B cell (primary cell): ENCODE data around the gene ELMO1. TPM values are rescaled to one million over a fixed set of nuclear protein-coding genes. Genes with fewer than 3 reads are reported as not detected.

Source experiments
- ATAC-seq: fragments of 200-7000 bp; cut with Tn5 transposase; one replicate; pipeline ENCODE4 v1.10.0; 2021; ENCODE audit warnings: low read depth, mild to moderate bottlenecking, moderate number of reproducible peaks, moderate library complexity
- CTCF ChIA-PET: fragments of 350-600 bp; sonication (Branson Sonifier 250); formaldehyde crosslinking; loops from one replicate; lab custom pipeline; 2021; ENCODE audit warnings: antibody characterized with exemption, inconsistent platforms; lab: Charles Lee
- POLR2A ChIA-PET: fragments of 350-600 bp; sonication (Branson Sonifier 250); formaldehyde crosslinking; loops from one replicate; lab custom pipeline; 2021; ENCODE audit warnings: antibody characterized with exemption; lab: Charles Lee
- DNase-seq: peaks from one replicate; pipeline ENCODE4 v3.0.0; 2013
- H2AFZ ChIP-seq: 2 replicates; pipeline ENCODE4 v1.6.1; 2012; ENCODE audit warnings: mild to moderate bottlenecking, low read depth, low read length; ENCODE audit not compliant: insufficient read depth, poor library complexity, severe bottlenecking
- H3K27ac ChIP-seq, 2 donors: 1 replicate in 1 of 2; 2 replicates in 1 of 2; pipeline ENCODE4 v1.5.1; 2012 to 2013; ENCODE audit warnings: low read length in 2 of 2, mild to moderate bottlenecking in 2 of 2, moderate library complexity in 1 of 2
- H3K27me3 ChIP-seq, 4 experiments: fragments of 200-600 bp in 1 of 4; sonication (generic) in 1 of 4; replicated peaks in 1 of 4; 1 replicate in 2 of 4; 2 replicates in 2 of 4; pipeline versions ENCODE4 v1.6.1 to v1.7.0; 2013 to 2016; ENCODE audit warnings: low read length in 3 of 4, mild to moderate bottlenecking in 2 of 4, mixed read lengths in 1 of 4, moderate library complexity in 1 of 4; ENCODE audit not compliant: insufficient read depth in 4 of 4, control insufficient read depth in 3 of 4; ENCODE audit errors: control extremely low read depth in 1 of 4
- H3K36me3 ChIP-seq, 2 experiments: replicated peaks in 1 of 2; 1 replicate in 1 of 2; 2 replicates in 1 of 2; pipeline versions ENCODE4 v1.6.1 to v1.7.1; 2013; ENCODE audit warnings: low read length in 1 of 2; ENCODE audit not compliant: insufficient read depth in 2 of 2, control insufficient read depth in 1 of 2; ENCODE audit errors: control extremely low read depth in 1 of 2, extremely low read depth in 1 of 2
- H3K4me1 ChIP-seq, 2 donors: fragments of 200-600 bp in 1 of 2; sonication (generic) in 1 of 2; 1 replicate in 1 of 2; 2 replicates in 1 of 2; pipeline versions ENCODE4 v1.5.1 to v1.6.1; 2013 to 2017; ENCODE audit warnings: low read length in 2 of 2; ENCODE audit not compliant: control insufficient read depth in 2 of 2, insufficient read depth in 2 of 2
- H3K4me2 ChIP-seq: replicated peaks from 2 replicates; pipeline ENCODE3; 2012; ENCODE audit warnings: mild to moderate bottlenecking, low read depth, low read length; ENCODE audit not compliant: poor library complexity, severe bottlenecking
- H3K4me3 ChIP-seq, 5 experiments: fragments of 200-600 bp in 1 of 5; sonication (generic) in 1 of 5; 1 replicate in 3 of 5; 2 replicates in 2 of 5; pipeline versions ENCODE4 v1.5.1 to v1.7.0; 2011 to 2016; ENCODE audit warnings: low read length in 4 of 5, mild to moderate bottlenecking in 4 of 5, low read depth in 2 of 5, control low read depth in 1 of 5, moderate library complexity in 1 of 5; ENCODE audit not compliant: insufficient read depth in 1 of 5; ENCODE audit errors: control extremely low read depth in 1 of 5, extremely low read depth in 1 of 5
- H3K79me2 ChIP-seq: fragments of 200-600 bp; sonication (generic); one replicate; pipeline ENCODE4 v1.6.0; 2016; ENCODE audit warnings: low read length; ENCODE audit not compliant: control insufficient read depth, insufficient read depth
- H3K9ac ChIP-seq: fragments of 200-600 bp; sonication (generic); 2 replicates; pipeline ENCODE4 v1.6.1; 2017; ENCODE audit warnings: mild to moderate bottlenecking, low read length, moderate library complexity
- H3K9me3 ChIP-seq, 3 donors: one replicate each; pipeline versions ENCODE4 v1.6.1 to v1.7.1; 2013; ENCODE audit warnings: low read length in 2 of 3; ENCODE audit not compliant: control insufficient read depth in 2 of 3, insufficient read depth in 1 of 3; ENCODE audit errors: control extremely low read depth in 1 of 3
- H4K20me1 ChIP-seq: 2 replicates; pipeline ENCODE4 v1.6.0; 2012; ENCODE audit warnings: mild to moderate bottlenecking, low read length; ENCODE audit not compliant: insufficient read depth, control insufficient read depth, poor library complexity, severe bottlenecking
- H3K27ac Mint-ChIP-seq: one replicate; pipeline ENCODE4 v1.8.0; 2021; ENCODE audit warnings: mixed read lengths
- H3K27me3 Mint-ChIP-seq: one replicate; pipeline ENCODE4 v1.8.0; 2021; ENCODE audit warnings: mixed read lengths
- H3K4me1 Mint-ChIP-seq: one replicate; pipeline ENCODE4 v1.8.0; 2021; ENCODE audit warnings: mixed read lengths
- H3K4me3 Mint-ChIP-seq: one replicate; pipeline ENCODE4 v1.8.0; 2021; ENCODE audit warnings: mixed read lengths
- H3K9me3 Mint-ChIP-seq: one replicate; pipeline ENCODE4 v1.8.0; 2022; ENCODE audit warnings: mixed read lengths; ENCODE audit not compliant: insufficient read depth
- EZH2 ChIP-seq: IDR thresholded peaks from 2 replicates; pipeline ENCODE4 v1.6.1; 2012; ENCODE audit warnings: borderline replicate concordance, low read depth, mild to moderate bottlenecking, moderate library complexity, low read length; ENCODE audit not compliant: insufficient read depth, poor library complexity, severe bottlenecking
- WGBS: methylation state at CpG from one replicate; pipeline ENCODE4 v1.1.5; 2013; ENCODE audit warnings: missing lambda C conversion rate; ENCODE audit not compliant: insufficient coverage; 5-methylcytosine and 5-hydroxymethylcytosine counted together
- intact Hi-C: fragments of 100-400 bp; cut with micrococcal nuclease; formaldehyde crosslinking; loops from one replicate; pipeline ENCODE4 v1.10.0; 2022
- polyA plus RNA-seq: library from polyadenylated mRNA; depleted of rRNA; stranded (reverse); fragments of >200 nt; gene quantifications from 2 replicates; pipeline ENCODE4 v1.2.3, GENCODE V29; 2012
- total RNA-seq, 2 donors: library from RNA; stranded (reverse); fragments of 120-200 nt in 1 of 2; gene quantifications; 1 replicate in 1 of 2; 2 replicates in 1 of 2; pipeline versions ENCODE4 v1.2.3 to v1.2.4, GENCODE V29; 2013 to 2022
- TF ChIP-seq, protein P1 (sequence below): fragments of 200-600 bp; IDR thresholded peaks from one replicate; pipeline ENCODE4 v1.8.0; 2022; ENCODE audit warnings: antibody characterized with exemption, mild to moderate bottlenecking

Gene ELMO1
- total and polyA plus RNA-seq, 2 donors (not counting 1 experiment from before 2014, with no cell fraction given) = 44.7 to 177 TPM

DNA sequence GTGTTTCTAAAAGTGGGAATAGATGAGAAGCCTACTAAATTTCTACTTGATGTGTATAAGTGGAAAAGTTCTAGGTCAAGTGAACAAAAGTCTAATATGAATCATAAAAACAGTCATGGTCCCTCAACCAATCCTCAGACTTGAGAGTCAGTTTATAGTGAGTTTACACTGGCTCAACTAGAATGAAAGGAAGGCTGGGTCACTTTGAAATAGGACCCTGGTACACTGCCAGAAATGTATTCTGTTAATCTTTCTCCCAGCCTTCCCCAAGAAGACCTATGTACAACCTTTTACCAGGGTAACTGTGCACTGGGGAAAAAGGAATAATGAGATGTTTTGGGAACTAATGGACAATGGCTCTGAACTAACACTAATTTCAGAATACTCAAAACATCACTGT is 17.3 kb downstream of the ELMO1 start:
- peaks cover 95% of the 10 kb centered on the region for H3K79me2 ChIP-seq
- H4K20me1 ChIP-seq = peaks cover 61% of the 10 kb centered on the region
- DNase-seq (no peak), ATAC-seq (no peak)
- no peak overlapping the region for H3K27ac Mint-ChIP-seq
- H3K9me3 ChIP-seq = no peaks in the 10 kb centered on the region
- no peaks in the 10 kb centered on the region for H3K27me3 Mint-ChIP-seq
- H3K4me3 Mint-ChIP-seq = no peak overlapping the region
- intact Hi-C loops = no loop called here
- H2AFZ ChIP-seq = no peak overlapping the region
- H3K4me2 ChIP-seq = no peak overlapping the region
- H3K27me3 ChIP-seq = no peaks in the 10 kb centered on the region
- H3K9me3 Mint-ChIP-seq = no peaks in the 10 kb centered on the region
- no peak overlapping the region for H3K27ac ChIP-seq
- POLR2A ChIA-PET = no interaction called here
- TF ChIP-seq, protein P1, sequence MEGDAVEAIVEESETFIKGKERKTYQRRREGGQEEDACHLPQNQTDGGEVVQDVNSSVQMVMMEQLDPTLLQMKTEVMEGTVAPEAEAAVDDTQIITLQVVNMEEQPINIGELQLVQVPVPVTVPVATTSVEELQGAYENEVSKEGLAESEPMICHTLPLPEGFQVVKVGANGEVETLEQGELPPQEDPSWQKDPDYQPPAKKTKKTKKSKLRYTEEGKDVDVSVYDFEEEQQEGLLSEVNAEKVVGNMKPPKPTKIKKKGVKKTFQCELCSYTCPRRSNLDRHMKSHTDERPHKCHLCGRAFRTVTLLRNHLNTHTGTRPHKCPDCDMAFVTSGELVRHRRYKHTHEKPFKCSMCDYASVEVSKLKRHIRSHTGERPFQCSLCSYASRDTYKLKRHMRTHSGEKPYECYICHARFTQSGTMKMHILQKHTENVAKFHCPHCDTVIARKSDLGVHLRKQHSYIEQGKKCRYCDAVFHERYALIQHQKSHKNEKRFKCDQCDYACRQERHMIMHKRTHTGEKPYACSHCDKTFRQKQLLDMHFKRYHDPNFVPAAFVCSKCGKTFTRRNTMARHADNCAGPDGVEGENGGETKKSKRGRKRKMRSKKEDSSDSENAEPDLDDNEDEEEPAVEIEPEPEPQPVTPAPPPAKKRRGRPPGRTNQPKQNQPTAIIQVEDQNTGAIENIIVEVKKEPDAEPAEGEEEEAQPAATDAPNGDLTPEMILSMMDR = no peak
- no peak for TF ChIP-seq EZH2
- H3K4me1 ChIP-seq = peaks cover 24 to 28% of the 10 kb centered on the region in 2 donors
- H3K4me1 Mint-ChIP-seq = peaks cover 58% of the 10 kb centered on the region
- peaks cover 0 to 9% of the 10 kb centered on the region in 2 experiments for H3K36me3 ChIP-seq
- H3K9ac ChIP-seq = no peak overlapping the region
- no peak overlapping the region for H3K4me3 ChIP-seq
- CTCF ChIA-PET = no interaction called here

GRCh38 chr7:37430640-37431039 is 18.0 kb downstream of the ELMO1 start:
- CTCF ChIA-PET = interaction anchor here (1.2 kb wide), 1 partner anchor 17 kb away, joined by 3 read pairs; no protein-coding TSS in a partner anchor

More at GRCh38 chr7:37430640-37431039, 18.0 kb downstream of the ELMO1 start:
- Histone ChIP-seq H3K36me3 (peaks cover 0 to 9% of the 10 kb centered on the region in 2 experiments), H3K4me3 (no peak overlapping the region), H2AFZ (no peak overlapping the region), H3K27ac (no peak overlapping the region), H3K9me3 (no peaks in the 10 kb centered on the region), H4K20me1 (peaks cover 56% of the 10 kb centered on the region), H3K9ac (no peak overlapping the region), H3K27me3 (no peaks in the 10 kb centered on the region), H3K4me2 (no peak overlapping the region), H3K4me1 (peaks cover 27 to 31% of the 10 kb centered on the region in 2 donors), H3K79me2 (peaks cover 92% of the 10 kb centered on the region)
- peak overlapping the region; percentile 32 for H3K27ac Mint-ChIP-seq
- intact Hi-C loops = no loop called here
- peaks cover 61% of the 10 kb centered on the region for H3K4me1 Mint-ChIP-seq
- no peak for TF ChIP-seq EZH2
- TF ChIP-seq, protein P1 = no peak
- POLR2A ChIA-PET = interaction anchor here (1.3 kb wide), 1 partner anchor 17 kb away, joined by 5 read pairs; no protein-coding TSS in a partner anchor
- H3K9me3 Mint-ChIP-seq = no peaks in the 10 kb centered on the region
- WGBS = 89% methylated on average over 4 of the region's 6 CpGs
- no peaks in the 10 kb centered on the region for H3K27me3 Mint-ChIP-seq
- H3K4me3 Mint-ChIP-seq = no peak overlapping the region
- ATAC-seq (no peak), DNase-seq (no peak)
